ENCODE measurements around the gene PARVB.

Gene PARVB

GRCh38 chr22:44221710-44222475 is 197.8 kb downstream of the PARVB start:
- no peak for ATAC-seq

Data from activated CD4-positive, CD25-positive, alpha-beta regulatory T cell treated with anti-CD3 and anti-CD28 coated beads, Interleukin-2, amount 50 U/mL, for 24 hours (primary cell).